Prostate gland (tissue), 2 donors: ENCODE data around the gene C2CD3.

ENCODE experiments used
- CTCF ChIP-seq, 4 experiments: fragments of 200-600 bp in 2 of 4; fragments of 450-650 bp in 2 of 4; sonication (generic) in 2 of 4; IDR thresholded peaks; 1 replicate in 3 of 4; 2 replicates in 1 of 4; pipeline ENCODE4 v1.5.1; 2016 to 2019; ENCODE audit warnings: antibody characterized with exemption in 4 of 4, mild to moderate bottlenecking in 2 of 4, moderate library complexity in 2 of 4
- POLR2A ChIP-seq: fragments of 450-650 bp; IDR thresholded peaks from one replicate; pipeline ENCODE4 v1.6.1; 2016; ENCODE audit warnings: antibody characterized with exemption, mild to moderate bottlenecking

- TF ChIP-seq CTCF (IDR thresholded peaks at IDR 0.05): no peak
- no peak for TF ChIP-seq POLR2A
Observed at GRCh38 chr11:74011360-74012073, 159.3 kb downstream of the C2CD3 start.
